ENCODE data around the gene ADAMTS18.

DNA sequence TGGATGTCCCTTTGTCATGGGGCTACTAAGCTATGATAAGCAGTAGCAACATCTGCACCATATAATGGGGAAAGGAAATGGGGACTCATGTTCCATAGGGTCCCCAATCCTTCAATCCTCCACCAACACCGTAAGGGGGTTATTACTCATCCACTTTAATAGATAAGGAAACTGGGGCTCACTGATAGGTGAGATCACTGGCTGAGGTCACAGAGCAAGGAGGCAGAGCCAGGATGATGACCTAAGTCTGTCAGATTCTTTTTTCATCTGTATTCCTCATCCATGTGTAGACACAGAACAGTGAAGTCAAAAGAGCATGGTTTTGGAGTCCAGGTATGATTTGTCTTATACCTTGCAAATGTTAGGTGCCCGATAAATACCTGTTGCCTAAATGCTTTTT, 10.5 kb upstream of the ADAMTS18 start:
- TF ChIP-seq, protein P1, sequence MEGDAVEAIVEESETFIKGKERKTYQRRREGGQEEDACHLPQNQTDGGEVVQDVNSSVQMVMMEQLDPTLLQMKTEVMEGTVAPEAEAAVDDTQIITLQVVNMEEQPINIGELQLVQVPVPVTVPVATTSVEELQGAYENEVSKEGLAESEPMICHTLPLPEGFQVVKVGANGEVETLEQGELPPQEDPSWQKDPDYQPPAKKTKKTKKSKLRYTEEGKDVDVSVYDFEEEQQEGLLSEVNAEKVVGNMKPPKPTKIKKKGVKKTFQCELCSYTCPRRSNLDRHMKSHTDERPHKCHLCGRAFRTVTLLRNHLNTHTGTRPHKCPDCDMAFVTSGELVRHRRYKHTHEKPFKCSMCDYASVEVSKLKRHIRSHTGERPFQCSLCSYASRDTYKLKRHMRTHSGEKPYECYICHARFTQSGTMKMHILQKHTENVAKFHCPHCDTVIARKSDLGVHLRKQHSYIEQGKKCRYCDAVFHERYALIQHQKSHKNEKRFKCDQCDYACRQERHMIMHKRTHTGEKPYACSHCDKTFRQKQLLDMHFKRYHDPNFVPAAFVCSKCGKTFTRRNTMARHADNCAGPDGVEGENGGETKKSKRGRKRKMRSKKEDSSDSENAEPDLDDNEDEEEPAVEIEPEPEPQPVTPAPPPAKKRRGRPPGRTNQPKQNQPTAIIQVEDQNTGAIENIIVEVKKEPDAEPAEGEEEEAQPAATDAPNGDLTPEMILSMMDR (IDR thresholded peaks at IDR 0.05 in 2 of 3, conservative IDR thresholded peaks at IDR 0.05 in 1 of 3; ENCODE audit: borderline replicate concordance in 1 of 3, insufficient read depth in 1 of 3, low read depth in 2 of 3, low read length in 2 of 3): no peak
- TF ChIP-seq ZNF274 (IDR thresholded peaks at IDR 0.05; ENCODE audit: low read depth, low read length): no peak
- TF ChIP-seq POLR2AphosphoS5 (IDR thresholded peaks at IDR 0.05; ENCODE audit: low read depth, low read length): no peak
- TF ChIP-seq POLR2A (IDR thresholded peaks at IDR 0.05; ENCODE audit: borderline replicate concordance, extremely low read depth, insufficient read depth, insufficient read length): no peak
- TF ChIP-seq, protein P2, sequence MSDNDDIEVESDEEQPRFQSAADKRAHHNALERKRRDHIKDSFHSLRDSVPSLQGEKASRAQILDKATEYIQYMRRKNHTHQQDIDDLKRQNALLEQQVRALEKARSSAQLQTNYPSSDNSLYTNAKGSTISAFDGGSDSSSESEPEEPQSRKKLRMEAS (IDR thresholded peaks at IDR 0.05): no peak
- TF ChIP-seq EZH2 (IDR thresholded peaks at IDR 0.05): no peak
- no peak for TF ChIP-seq YY1 (IDR thresholded peaks at IDR 0.05; ENCODE audit: extremely low read depth, insufficient replicate concordance, low read depth, low read length)
- TF ChIP-seq CBX3 (IDR thresholded peaks at IDR 0.05; ENCODE audit: low read depth): no peak
- no peak for TF ChIP-seq SRF (IDR thresholded peaks at IDR 0.05; ENCODE audit: low read depth)
- TF ChIP-seq, protein P3, sequence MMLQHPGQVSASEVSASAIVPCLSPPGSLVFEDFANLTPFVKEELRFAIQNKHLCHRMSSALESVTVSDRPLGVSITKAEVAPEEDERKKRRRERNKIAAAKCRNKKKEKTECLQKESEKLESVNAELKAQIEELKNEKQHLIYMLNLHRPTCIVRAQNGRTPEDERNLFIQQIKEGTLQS (IDR thresholded peaks at IDR 0.05): no peak
- no peak for TF ChIP-seq SP1 (IDR thresholded peaks at IDR 0.05; ENCODE audit: low read depth)
